PC-9 (cell line): Measurements from ENCODE around the gene ANO1. TPM values are rescaled to one million over a fixed set of nuclear protein-coding genes. Genes with fewer than 3 reads are reported as not detected.

Experiments used
- BruUV-seq: library from RNA; stranded (reverse); fragments of 400-500 nt; replicated peaks from 2 replicates; lab custom pipeline; 2021; lab: Mats Ljungman, UMichigan
- CTCF ChIA-PET: fragments of 300-600 bp; sonication (Branson Sonifier 250); formaldehyde crosslinking; loops from one replicate; lab custom pipeline; 2022; ENCODE audit warnings: antibody characterized with exemption; lab: Charles Lee
- POLR2A ChIA-PET: fragments of 300-600 bp; sonication (Branson Sonifier 250); formaldehyde crosslinking; loops from one replicate; lab custom pipeline; 2022; ENCODE audit warnings: antibody characterized with exemption; ENCODE audit not compliant: unreplicated experiment; lab: Charles Lee
- DNase-seq, 2 experiments: peaks; one replicate each; pipeline versions ENCODE4 v3.0.0 to v3.0.0-alpha.2; 2015 to 2022; ENCODE audit warnings: mixed read lengths in 1 of 2
- H2AFZ ChIP-seq: fragments of 200-600 bp; sonication (generic); 2 replicates; pipeline ENCODE4 v1.8.1; 2017; ENCODE audit warnings: antibody characterized with exemption
- H3F3A ChIP-seq: fragments of 200-600 bp; sonication (generic); 2 replicates; pipeline ENCODE4 v1.8.1; 2017; ENCODE audit warnings: antibody characterized with exemption, mild to moderate bottlenecking, low read depth; ENCODE audit not compliant: insufficient read depth
- H3K27ac ChIP-seq: fragments of 200-600 bp; sonication (generic); 2 replicates; pipeline ENCODE4 v1.6.1; 2016; ENCODE audit warnings: mixed run types
- H3K27me3 ChIP-seq: fragments of 200-600 bp; sonication (generic); 2 replicates; pipeline ENCODE4 v1.6.1; 2016; ENCODE audit warnings: low read depth, mixed run types; ENCODE audit not compliant: insufficient read depth
- H3K36me3 ChIP-seq: fragments of 200-600 bp; sonication (generic); 2 replicates; pipeline ENCODE4 v1.6.1; 2016; ENCODE audit warnings: low read depth, mixed run types
- H3K4me1 ChIP-seq: fragments of 200-600 bp; sonication (generic); replicated peaks from 2 replicates; pipeline ENCODE4 v1.6.1; 2016; ENCODE audit warnings: mixed run types; ENCODE audit not compliant: insufficient read depth
- H3K4me2 ChIP-seq: fragments of 200-600 bp; sonication (generic); 2 replicates; pipeline ENCODE4 v1.6.1; 2017; ENCODE audit warnings: mixed run types
- H3K4me3 ChIP-seq: fragments of 200-600 bp; sonication (generic); 2 replicates; pipeline ENCODE4 v1.6.1; 2016; ENCODE audit warnings: mixed run types
- H3K79me2 ChIP-seq: fragments of 200-600 bp; sonication (generic); 2 replicates; pipeline ENCODE4 v1.6.1; 2017; ENCODE audit warnings: low read depth, mixed run types
- H3K9me2 ChIP-seq: fragments of 200-600 bp; sonication (generic); 2 replicates; pipeline ENCODE4 v1.8.1; 2017; ENCODE audit warnings: mild to moderate bottlenecking; ENCODE audit not compliant: insufficient read depth
- H3K9me3 ChIP-seq: fragments of 200-600 bp; sonication (generic); 2 replicates; pipeline ENCODE4 v1.8.1; 2016; ENCODE audit warnings: low read depth; ENCODE audit not compliant: insufficient read depth
- H4K20me1 ChIP-seq: fragments of 200-600 bp; sonication (generic); 2 replicates; pipeline ENCODE4 v1.8.1; 2017; ENCODE audit not compliant: insufficient read depth
- CTCF ChIP-seq: fragments of 200-600 bp; sonication (generic); conservative IDR thresholded peaks from 2 replicates; pipeline ENCODE4 v1.6.1; 2017; ENCODE audit warnings: mixed run types, antibody characterized with exemption, mild to moderate bottlenecking, moderate library complexity
- EZH2 ChIP-seq: fragments of 200-600 bp; sonication (generic); IDR thresholded peaks from 2 replicates; pipeline ENCODE4 v1.8.0; 2017; ENCODE audit warnings: antibody characterized with exemption, low read depth
- intact Hi-C: fragments of 100-400 bp; cut with micrococcal nuclease; formaldehyde crosslinking; loops from one replicate; pipeline ENCODE4 v1.10.0; 2022; ENCODE audit not compliant: unreplicated experiment
- total RNA-seq: library from RNA; stranded (reverse); gene quantifications from 2 replicates; pipeline ENCODE4 v1.2.3, GENCODE V29; 2021

Gene ANO1
- total RNA-seq, 1 experiment from 2014 or later: 107 TPM

- Histone ChIP-seq H3K9me3 (no peaks in the 10 kb centered on the region), H3K9me2 (no peaks in the 10 kb centered on the region), H3K4me2 (no peak overlapping the region), H3K4me3 (no peak overlapping the region), H3K4me1 (no peaks in the 10 kb centered on the region), H4K20me1 (peaks cover 11% of the 10 kb centered on the region), H3K36me3 (peaks cover 68% of the 10 kb centered on the region), H2AFZ (no peak overlapping the region), H3F3A (peaks cover 79% of the 10 kb centered on the region), H3K27me3 (no peaks in the 10 kb centered on the region), H3K27ac (no peak overlapping the region), H3K79me2 (no peaks in the 10 kb centered on the region)
- ChIA-PET CTCF (no interaction called here), POLR2A (no interaction called here)
- DNase-seq: no peak
- no TSS peak for BruUV-seq
- TF ChIP-seq CTCF (no peak), EZH2 (no peak)
- intact Hi-C loops: no loop called here
Measured at GRCh38 chr11:70169127-70169526, 91.0 kb downstream of the ANO1 start.

- peaks cover 68% of the 10 kb centered on the region for H3K36me3 ChIP-seq
- no peak overlapping the region for H3K4me3 ChIP-seq
- H3K4me2 ChIP-seq: no peak overlapping the region
- H4K20me1 ChIP-seq: peaks cover 11% of the 10 kb centered on the region
- no peaks in the 10 kb centered on the region for H3K4me1 ChIP-seq
- no peak overlapping the region for H3K27ac ChIP-seq
- ChIA-PET POLR2A (no interaction called here), CTCF (no interaction called here)
- no peak for DNase-seq
- intact Hi-C loops: no loop called here
- peaks cover 82% of the 10 kb centered on the region for H3F3A ChIP-seq
- no peaks in the 10 kb centered on the region for H3K9me2 ChIP-seq
- no TSS peak for BruUV-seq
- H3K27me3 ChIP-seq: no peaks in the 10 kb centered on the region
- H3K79me2 ChIP-seq: no peaks in the 10 kb centered on the region
- H2AFZ ChIP-seq: no peak overlapping the region
- TF ChIP-seq CTCF (no peak), EZH2 (no peak)
- H3K9me3 ChIP-seq: no peaks in the 10 kb centered on the region
Measured at GRCh38 chr11:70169632-70170031, 91.5 kb downstream of the ANO1 start.

GRCh38 chr11:70170596-70171210 is 92.6 kb downstream of the ANO1 start:
- Histone ChIP-seq H3K27me3 (no peaks in the 10 kb centered on the region), H3K4me1 (no peaks in the 10 kb centered on the region), H3F3A (peaks cover 84% of the 10 kb centered on the region), H3K9me2 (no peaks in the 10 kb centered on the region), H3K4me3 (no peak overlapping the region), H3K36me3 (peaks cover 77% of the 10 kb centered on the region), H4K20me1 (peaks cover 11% of the 10 kb centered on the region), H2AFZ (no peak overlapping the region), H3K4me2 (no peak overlapping the region), H3K79me2 (no peaks in the 10 kb centered on the region), H3K9me3 (no peaks in the 10 kb centered on the region), H3K27ac (no peak overlapping the region)
- ChIA-PET CTCF (interaction anchor here (0.7 kb wide), 1 partner anchor 84 kb away, joined by 4 read pairs; no protein-coding TSS in a partner anchor), POLR2A (interaction anchor here (0.6 kb wide), 1 partner anchor 355 kb away, joined by 5 read pairs; no protein-coding TSS in a partner anchor)
- no TSS peak for BruUV-seq
- intact Hi-C loops: no loop called here
- DNase-seq: no peak
- TF ChIP-seq CTCF (no peak), EZH2 (no peak)
